H9 (cell line): ENCODE results near the gene LSM4. TPM values are rescaled to one million over a fixed set of nuclear protein-coding genes. Genes with fewer than 3 reads are reported as not detected.

Experiments
- DNase-seq: peaks from one replicate; pipeline ENCODE4 v3.0.0-alpha.2; 2017
- H2AFZ ChIP-seq: one replicate; pipeline ENCODE4 v1.6.1; 2013; ENCODE audit warnings: mild to moderate bottlenecking, low read length, control low read depth, moderate library complexity
- H2AK5ac ChIP-seq: 2 replicates; pipeline ENCODE4 v1.6.1; 2013; ENCODE audit warnings: low read length, control low read depth, mixed read lengths; ENCODE audit not compliant: insufficient read length
- H2BK120ac ChIP-seq: one replicate; pipeline ENCODE4 v1.6.1; 2013; ENCODE audit warnings: low read depth, mild to moderate bottlenecking, low read length, control low read depth, inconsistent platforms; ENCODE audit not compliant: poor library complexity, severe bottlenecking
- H2BK12ac ChIP-seq: 2 replicates; pipeline ENCODE4 v1.6.1; 2013; ENCODE audit warnings: low read length, control low read depth, mixed read lengths, low read depth; ENCODE audit not compliant: insufficient read length
- H2BK15ac ChIP-seq: 2 replicates; pipeline ENCODE4 v1.6.1; 2013; ENCODE audit warnings: low read depth, low read length, control low read depth
- H2BK20ac ChIP-seq: one replicate; pipeline ENCODE4 v1.6.1; 2013; ENCODE audit warnings: low read depth, mild to moderate bottlenecking, low read length, control low read depth, inconsistent platforms; ENCODE audit not compliant: poor library complexity, severe bottlenecking
- H2BK5ac ChIP-seq: 2 replicates; pipeline ENCODE4 v1.6.1; 2013; ENCODE audit warnings: low read length, control low read depth, mixed read lengths; ENCODE audit not compliant: insufficient read length
- H3K14ac ChIP-seq: 2 replicates; pipeline ENCODE4 v1.6.1; 2013; ENCODE audit warnings: low read length, control low read depth; ENCODE audit not compliant: insufficient read depth
- H3K18ac ChIP-seq: 2 replicates; pipeline ENCODE4 v1.6.1; 2013; ENCODE audit warnings: low read depth, mild to moderate bottlenecking, mixed read lengths, low read length, control low read depth; ENCODE audit not compliant: insufficient read length
- H3K23ac ChIP-seq: 2 replicates; pipeline ENCODE4 v1.6.1; 2013; ENCODE audit warnings: low read length, control low read depth, mixed read lengths, low read depth; ENCODE audit not compliant: insufficient read length
- H3K23me2 ChIP-seq: 2 replicates; pipeline ENCODE4 v1.6.1; 2013; ENCODE audit warnings: low read depth, mild to moderate bottlenecking, mixed read lengths, low read length, control low read depth; ENCODE audit not compliant: insufficient read length, poor library complexity, severe bottlenecking
- H3K27ac ChIP-seq: 2 replicates; pipeline ENCODE4 v1.5.1; 2013; ENCODE audit warnings: low read length, control low read depth, mixed read lengths, low read depth; ENCODE audit not compliant: insufficient read length
- H3K27me3 ChIP-seq: 2 replicates; pipeline ENCODE4 v1.6.1; 2013; ENCODE audit warnings: low read length, control low read depth, inconsistent platforms; ENCODE audit not compliant: insufficient read depth
- H3K4ac ChIP-seq: 2 replicates; pipeline ENCODE4 v1.6.1; 2013; ENCODE audit warnings: low read depth, mild to moderate bottlenecking, control low read depth, inconsistent platforms, low read length, moderate library complexity
- H3K4me1 ChIP-seq: 2 replicates; pipeline ENCODE4 v1.6.1; 2013; ENCODE audit warnings: low read length, control low read depth, inconsistent platforms; ENCODE audit not compliant: insufficient read depth
- H3K4me2 ChIP-seq: 2 replicates; pipeline ENCODE4 v1.6.1; 2013; ENCODE audit warnings: low read length, control low read depth, mixed read lengths; ENCODE audit not compliant: insufficient read length, insufficient read depth
- H3K56ac ChIP-seq: 2 replicates; pipeline ENCODE4 v1.6.1; 2013; ENCODE audit warnings: low read depth, mild to moderate bottlenecking, mixed read lengths, low read length, control low read depth; ENCODE audit not compliant: insufficient read length
- H3K79me1 ChIP-seq: 2 replicates; pipeline ENCODE4 v1.6.1; 2013; ENCODE audit warnings: low read depth, mild to moderate bottlenecking, moderate library complexity, low read length, control low read depth, inconsistent platforms; ENCODE audit not compliant: insufficient read depth, poor library complexity, severe bottlenecking
- H3K79me2 ChIP-seq: 2 replicates; pipeline ENCODE4 v1.6.1; 2013; ENCODE audit warnings: low read length, control low read depth, inconsistent platforms; ENCODE audit not compliant: insufficient read depth
- H3K9ac ChIP-seq: 2 replicates; pipeline ENCODE4 v1.6.1; 2013; ENCODE audit warnings: low read length, control low read depth, mixed read lengths; ENCODE audit not compliant: insufficient read length; ENCODE audit errors: extremely low read depth
- H3K9me3 ChIP-seq: one replicate; pipeline ENCODE4 v1.6.1; 2013; ENCODE audit warnings: low read depth, low read length, inconsistent platforms; ENCODE audit not compliant: control insufficient read depth
- H3T11ph ChIP-seq: one replicate; pipeline ENCODE4 v1.6.1; 2013; ENCODE audit warnings: mild to moderate bottlenecking, low read length, control low read depth, inconsistent platforms
- H4K20me1 ChIP-seq: one replicate; pipeline ENCODE4 v1.6.1; 2013; ENCODE audit not compliant: control insufficient read depth, insufficient read length, insufficient read depth
- H4K5ac ChIP-seq: 2 replicates; pipeline ENCODE4 v1.6.1; 2013; ENCODE audit warnings: low read depth, mild to moderate bottlenecking, mixed read lengths, low read length, control low read depth; ENCODE audit not compliant: insufficient read length
- H4K8ac ChIP-seq: replicated peaks from 2 replicates; pipeline ENCODE4 v1.6.1; 2013; ENCODE audit warnings: low read length, control low read depth, mixed read lengths, low read depth; ENCODE audit not compliant: insufficient read length
- H4K91ac ChIP-seq: 2 replicates; pipeline ENCODE4 v1.6.1; 2013; ENCODE audit warnings: low read depth, mild to moderate bottlenecking, moderate library complexity, mixed read lengths, low read length, control low read depth; ENCODE audit not compliant: insufficient read length
- H3K27ac Mint-ChIP-seq, 3 experiments: 2 replicates in 2 of 3; 3 replicates in 1 of 3; pipeline ENCODE4 v1.8.0; 2020 to 2021; ENCODE audit warnings: mixed read lengths in 3 of 3, mild to moderate bottlenecking in 1 of 3, moderate library complexity in 1 of 3
- H3K27me3 Mint-ChIP-seq: 2 replicates; pipeline ENCODE4 v1.8.0; 2021; ENCODE audit warnings: low read depth, mild to moderate bottlenecking, moderate library complexity, mixed read lengths
- H3K36me3 Mint-ChIP-seq, 3 experiments: 2 replicates in 2 of 3; 3 replicates in 1 of 3; pipeline ENCODE4 v1.8.0; 2020 to 2021; ENCODE audit warnings: low read depth in 3 of 3, mixed read lengths in 3 of 3; ENCODE audit not compliant: insufficient read depth in 1 of 3
- H3K4me1 Mint-ChIP-seq, 2 experiments: 2 replicates each; pipeline ENCODE4 v1.8.0; 2020; ENCODE audit warnings: mixed read lengths in 2 of 2
- H3K4me3 Mint-ChIP-seq, 2 experiments: 2 replicates in 1 of 2; 3 replicates in 1 of 2; pipeline ENCODE4 v1.8.0; 2020 to 2021; ENCODE audit warnings: mild to moderate bottlenecking in 2 of 2, mixed read lengths in 2 of 2, moderate library complexity in 1 of 2
- H3K9me3 Mint-ChIP-seq, 2 experiments: 2 replicates in 1 of 2; 3 replicates in 1 of 2; pipeline ENCODE4 v1.8.0; 2020; ENCODE audit warnings: mild to moderate bottlenecking in 2 of 2, mixed read lengths in 2 of 2, moderate library complexity in 1 of 2
- CTCF ChIP-seq: fragments of 200-600 bp; sonication (generic); conservative IDR thresholded peaks from 3 replicates; pipeline ENCODE4 v1.8.0; 2021; ENCODE audit warnings: antibody characterized with exemption, mild to moderate bottlenecking
- WGBS: extraction: QIAGEN DNeasy Blood & Tissue Kit; methylation state at CpG from one replicate; pipeline ENCODE4 v1.1.7; 2013; ENCODE audit warnings: missing lambda C conversion rate, low lambda C conversion rate, mixed read lengths; ENCODE audit not compliant: insufficient read length; ENCODE audit errors: extremely low coverage; 5-methylcytosine and 5-hydroxymethylcytosine counted together
- total RNA-seq: library from RNA; stranded (reverse); gene quantifications from 2 replicates; pipeline ENCODE4 v1.2.1, GENCODE V29; 2021

LSM4 gene
- total RNA-seq, 1 experiment from 2014 or later = 342 TPM

- Histone ChIP-seq H2BK5ac (no peak overlapping the region), H3K18ac (no peak overlapping the region), H2BK20ac (no peak overlapping the region), H3K79me1 (peaks cover 3% of the 10 kb centered on the region), H3T11ph (no peak overlapping the region), H3K56ac (no peak overlapping the region), H2BK15ac (no peak overlapping the region), H2BK120ac (no peak overlapping the region), H4K20me1 (no peaks in the 10 kb centered on the region), H4K8ac (no peak overlapping the region), H3K4ac (no peak overlapping the region), H3K9me3 (no peaks in the 10 kb centered on the region), H3K27me3 (no peaks in the 10 kb centered on the region), H4K91ac (no peak overlapping the region), H3K4me2 (no peak overlapping the region), H2BK12ac (no peak overlapping the region), H3K4me1 (no peaks in the 10 kb centered on the region; the same call in 1 of the 2 replicates), H3K14ac (no peak overlapping the region), H4K5ac (no peak overlapping the region), H2AFZ (no peak overlapping the region), H2AK5ac (no peak overlapping the region), H3K9ac (no peak overlapping the region), H3K79me2 (peaks cover 7% of the 10 kb centered on the region; the same call in 1 of the 2 replicates), H3K23me2 (peaks cover 16% of the 10 kb centered on the region), H3K23ac (no peak overlapping the region), H3K27ac (no peak overlapping the region)
- TF ChIP-seq CTCF = no peak
- peaks cover 38 to 40% of the 10 kb centered on the region in 2 experiments for H3K4me1 Mint-ChIP-seq
- H3K36me3 Mint-ChIP-seq = peaks cover 5 to 16% (median 14%) of the 10 kb centered on the region in 3 experiments; a peak in 6 of 7 replicates
- H3K27ac Mint-ChIP-seq = peak overlapping the region in 1 of 3 experiments; percentile 90; a peak in 1 of 7 replicates
- H3K9me3 Mint-ChIP-seq = peaks cover 0 to 4% of the 10 kb centered on the region in 2 experiments; a peak in 3 of 5 replicates
- H3K27me3 Mint-ChIP-seq = peaks cover 5% of the 10 kb centered on the region; the same call in 1 of the 2 replicates
- no peak for DNase-seq
- no CpG with 5 or more reads among the region's 5 CpGs for WGBS
- H3K4me3 Mint-ChIP-seq = no peak overlapping the region
Observed at GRCh38 chr19:18283338-18283737, 39.5 kb downstream of the LSM4 start.
